ENCODE data around the gene SYCP2L.
A peak's percentile ranks its signal among the peaks of the same experiment; 100 is the strongest.
"Not testable (repeated sequence)": the region's sequence is repeated elsewhere in the genome, so short reads cannot be mapped to it uniquely, and the experiment has no call there.

The SYCP2L gene

GRCh38 chr6:10882253-10882630, 4.6 kb upstream of the SYCP2L start:
- not testable (repeated sequence) for DNase-seq

GRCh38 chr6:10882657-10883171, 4.1 kb upstream of the SYCP2L start:
- peak; percentile 32 for DNase-seq

GRCh38 chr6:10883312-10884244, 3.3 kb upstream of the SYCP2L start:
- no peak for DNase-seq

GRCh38 chr6:10884245-10884972, 2.4 kb upstream of the SYCP2L start:
- no peak for DNase-seq

DNA sequence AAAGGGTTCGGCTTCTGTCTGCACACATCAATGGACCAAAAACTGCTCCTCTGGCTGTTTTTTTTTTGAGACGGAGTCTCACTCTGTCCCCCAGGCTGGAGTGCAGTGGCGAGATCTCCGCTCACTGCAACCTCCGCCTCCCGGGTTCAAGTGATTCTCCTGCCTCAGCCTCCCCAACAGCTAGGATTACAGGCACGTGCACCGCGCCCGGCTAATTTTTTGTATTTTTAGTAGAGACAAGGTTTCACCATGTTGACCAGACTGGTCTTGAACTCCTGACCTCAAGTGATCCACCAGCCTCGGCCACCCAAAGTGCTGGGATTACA, 524 bp upstream of the SYCP2L start:
- peak; percentile 36 for DNase-seq

- no peak for DNase-seq
These were observed 3.3 kb downstream of the SYCP2L start for GRCh38 chr6:10890151-10890550.

GRCh38 chr6:10891960-10892359, 5.1 kb downstream of the SYCP2L start:
- no peak for DNase-seq

- no peak for DNase-seq
These were observed 8.1 kb downstream of the SYCP2L start for GRCh38 chr6:10894958-10895357.

DNA sequence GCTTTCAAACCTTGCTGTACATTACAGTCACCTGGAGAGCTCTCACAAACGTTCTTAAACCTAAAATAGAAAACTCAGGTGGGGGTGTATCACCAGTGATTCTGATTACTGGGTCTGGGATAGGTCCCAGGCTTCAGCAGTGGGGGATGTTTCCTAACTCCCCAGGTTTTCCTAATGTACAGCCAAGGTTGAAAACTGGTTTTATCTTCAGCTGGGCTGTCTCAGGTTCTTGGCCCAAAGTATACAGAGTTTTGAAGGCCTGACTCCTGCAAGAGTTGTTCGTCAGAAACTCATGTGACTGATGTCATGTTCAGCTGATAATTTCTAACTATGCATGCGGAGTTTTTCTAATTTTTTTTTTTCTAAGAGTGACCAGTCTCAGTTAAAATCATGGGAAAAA, 9.8 kb downstream of the SYCP2L start:
- no peak for DNase-seq

DNA sequence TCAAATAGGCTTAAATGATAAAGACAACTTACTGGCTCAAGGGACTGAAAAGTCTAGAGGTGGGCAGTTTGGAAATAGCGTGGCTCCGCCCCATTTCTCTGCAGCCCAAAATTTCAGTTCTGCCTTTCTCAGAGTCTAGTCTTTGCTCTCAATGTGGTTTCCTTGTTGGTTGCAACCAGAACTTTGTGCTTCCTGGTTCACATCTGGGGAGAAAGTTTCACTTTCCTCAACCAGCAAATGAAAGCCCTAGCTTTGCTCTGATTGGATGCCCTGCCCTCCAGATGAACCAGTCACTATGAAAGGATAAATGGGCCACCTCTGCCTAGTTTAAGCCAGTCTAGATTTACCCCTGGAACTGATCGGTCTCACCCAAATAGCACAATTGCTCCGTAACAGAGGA, 14.9 kb downstream of the SYCP2L start:
- no peak for DNase-seq

GRCh38 chr6:10904015-10904414, 17.2 kb downstream of the SYCP2L start:
- DNase-seq: no peak

DNA sequence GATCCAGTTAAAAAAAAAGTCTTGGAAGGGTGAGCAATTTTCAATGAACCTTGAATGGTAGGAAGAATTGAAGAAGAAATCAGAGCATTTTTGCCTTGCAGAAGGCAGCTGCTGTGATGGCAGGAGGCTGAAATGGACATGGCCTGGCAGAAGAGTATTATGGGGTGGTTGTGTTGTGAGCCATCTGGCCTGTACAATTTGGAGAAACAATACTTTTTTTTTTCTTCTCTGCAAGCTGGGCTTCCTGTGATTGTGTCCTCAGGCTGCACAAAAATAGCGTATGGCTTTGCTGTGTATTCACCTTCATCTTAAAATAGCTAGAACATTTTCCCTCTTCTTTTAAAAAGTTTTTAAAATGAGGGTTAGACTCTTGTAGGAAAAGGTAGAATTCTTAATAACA, 21.4 kb downstream of the SYCP2L start:
- no peak for DNase-seq

GRCh38 chr6:10919520-10919919, 32.7 kb downstream of the SYCP2L start:
- not testable (repeated sequence) for DNase-seq

- DNase-seq: no peak
These were observed 46.3 kb downstream of the SYCP2L start for GRCh38 chr6:10933126-10933525.

DNA sequence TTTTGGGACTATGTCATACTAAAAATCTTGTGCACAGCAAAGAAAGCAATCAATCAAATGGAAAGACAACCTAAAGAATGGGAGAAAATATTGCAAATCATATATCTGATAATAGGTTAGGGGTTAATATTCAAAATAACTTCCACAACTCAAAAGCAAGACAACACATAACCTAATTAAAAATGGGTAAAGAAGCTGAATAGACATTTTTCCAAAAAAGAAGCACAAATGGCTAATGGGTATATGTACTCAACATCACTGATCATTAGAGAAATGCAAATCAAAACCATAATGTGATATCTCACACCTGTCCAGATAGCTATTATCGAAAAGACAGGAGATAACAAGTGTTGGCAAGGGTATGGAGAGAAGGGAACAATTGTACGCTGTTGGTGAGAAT, 53.0 kb downstream of the SYCP2L start:
- no peak for DNase-seq

DNA sequence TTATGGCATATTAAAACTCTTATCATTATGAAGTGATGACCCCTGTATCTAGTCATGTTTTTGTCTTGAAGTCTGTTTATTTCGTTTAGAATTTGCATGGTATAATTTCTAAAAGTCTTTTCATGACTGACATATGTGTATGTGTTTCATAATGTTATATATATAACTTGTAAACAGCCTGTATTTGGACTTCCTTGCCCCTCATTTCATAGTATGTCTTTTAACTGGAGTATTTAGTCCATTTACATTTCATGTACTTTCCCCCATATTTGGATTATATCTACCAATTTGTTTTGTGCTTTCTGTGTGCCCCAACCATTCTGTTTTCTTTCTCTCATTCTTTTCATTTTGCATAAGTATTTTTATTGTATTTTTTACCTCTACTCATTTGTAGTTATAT, 59.0 kb downstream of the SYCP2L start:
- no peak for DNase-seq

GRCh38 chr6:10947966-10948365, 61.1 kb downstream of the SYCP2L start:
- DNase-seq: no peak

DNA sequence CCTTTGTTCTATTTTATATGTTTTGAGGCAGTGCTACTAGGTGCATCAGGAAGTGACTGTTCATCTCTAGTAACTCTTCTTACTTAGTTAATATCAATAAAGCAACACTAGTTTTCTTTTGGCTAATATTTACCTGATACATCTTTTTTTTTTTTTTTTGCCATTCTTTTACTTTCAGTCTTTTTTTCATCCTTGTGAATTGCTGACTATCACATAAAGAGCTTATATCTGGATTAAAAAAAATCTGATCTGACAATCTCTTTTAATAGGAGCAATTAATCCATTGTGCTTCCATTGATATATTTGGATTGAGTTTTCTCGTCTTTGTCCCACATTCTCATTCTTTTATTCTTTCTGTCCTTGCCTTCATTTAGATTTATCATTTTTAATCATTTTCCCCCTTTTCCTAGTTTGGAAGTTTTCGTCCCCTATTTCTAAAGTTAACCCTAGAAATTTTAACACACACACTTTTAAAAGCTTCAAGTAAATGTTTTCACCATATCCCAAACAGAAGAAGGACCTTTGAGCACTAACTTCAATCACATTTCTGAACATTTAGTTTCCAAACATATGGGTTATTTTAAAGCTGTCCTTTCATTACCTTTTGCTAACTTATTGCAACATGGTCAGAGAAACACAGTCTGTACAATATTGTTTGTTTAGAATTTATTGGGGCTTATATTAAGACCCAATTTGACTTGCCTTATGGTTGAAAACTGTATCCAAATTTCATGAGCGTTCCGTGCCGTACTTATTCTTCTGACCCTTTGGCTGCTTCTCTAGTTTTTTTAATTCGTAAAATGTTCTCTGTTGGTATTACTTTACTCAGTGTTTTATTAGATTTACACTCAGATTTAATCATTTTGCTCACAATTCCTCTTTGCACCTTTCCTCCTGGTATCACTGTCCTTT, 63.0 kb downstream of the SYCP2L start:
- DNase-seq: no peak

- peak; percentile 58 for DNase-seq
These were observed 64.9 kb downstream of the SYCP2L start for GRCh38 chr6:10951675-10952282.

DNA sequence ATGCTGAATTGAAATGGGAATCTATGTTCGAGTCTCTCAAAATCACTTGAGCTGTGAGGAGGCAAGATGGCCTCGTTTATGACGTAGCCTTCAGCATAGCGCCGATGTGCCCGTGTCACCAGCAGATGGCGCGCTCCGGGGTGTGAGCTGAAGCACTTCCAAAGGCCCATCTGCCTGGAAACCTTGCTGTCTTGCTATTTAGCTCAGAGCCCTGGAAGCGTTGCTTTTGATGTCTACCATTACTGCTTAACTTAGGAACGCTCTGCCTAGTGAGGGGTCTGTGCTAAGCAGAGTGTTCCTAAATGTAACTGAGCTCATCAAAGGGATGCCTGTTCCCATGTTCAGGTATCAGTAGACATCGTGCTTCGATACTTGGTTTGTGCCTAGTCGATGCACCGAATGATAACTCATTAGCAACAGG, 67.7 kb downstream of the SYCP2L start:
- DNase-seq: peak; percentile 90

- DNase-seq: no peak
These were observed 69.9 kb downstream of the SYCP2L start for GRCh38 chr6:10956776-10957175.

DNA sequence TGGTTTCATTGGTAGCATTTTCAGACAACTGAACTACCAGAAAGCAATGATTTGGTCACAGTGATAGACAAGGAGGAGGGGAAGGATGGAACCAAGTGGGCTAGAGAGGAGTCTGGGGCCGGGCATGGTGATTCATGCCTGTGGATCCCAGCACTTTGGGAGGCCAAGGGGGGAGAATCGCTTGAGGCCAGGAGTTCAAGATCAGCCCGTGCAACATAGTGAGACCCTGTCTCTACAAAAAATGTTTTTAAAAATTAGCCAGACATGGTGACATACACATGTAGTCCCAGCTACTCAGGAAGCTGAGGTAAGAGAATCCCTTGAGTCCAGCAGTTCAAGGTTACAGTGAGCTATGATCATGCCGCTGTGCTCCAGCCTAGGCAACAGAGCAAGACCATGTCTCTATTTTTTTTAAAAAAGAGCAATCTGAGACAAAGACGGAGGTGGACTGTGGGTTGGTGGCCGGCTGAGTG, 70.6 kb downstream of the SYCP2L start:
- no peak for DNase-seq

All from DMS53 (cell line).